NB4 (cell line): Measurements from ENCODE around the gene POPDC2.
"Not testable (repeated sequence)": the region's sequence is repeated elsewhere in the genome, so short reads cannot be mapped to it uniquely, and the experiment has no call there.

Experiments
- CTCF ChIP-seq: IDR thresholded peaks from one replicate; pipeline ENCODE4 v1.5.1; 2012; ENCODE audit warnings: low read depth, low read length
- POLR2A ChIP-seq: IDR thresholded peaks from 2 replicates; pipeline ENCODE4 v1.6.1; 2011; ENCODE audit warnings: mild to moderate bottlenecking; ENCODE audit not compliant: insufficient read length; ENCODE audit errors: extremely low read depth

- not testable (repeated sequence) for TF ChIP-seq CTCF, POLR2A
Observed at GRCh38 chr3:119678209-119678608, 17.8 kb upstream of the POPDC2 start.
